GM12874 (cell line): ENCODE results near the gene PHKA1.

ENCODE experiments used
- CTCF ChIP-seq: IDR thresholded peaks from 2 replicates; pipeline ENCODE4 v1.5.1; 2011; ENCODE audit warnings: low read depth, mild to moderate bottlenecking, control low read depth, low read length, moderate library complexity; ENCODE audit not compliant: insufficient read depth

The PHKA1 gene

GRCh38 chrX:72554448-72555140 is 159.5 kb downstream of the PHKA1 start:
- TF ChIP-seq CTCF = peak; percentile 21; the same call in 1 of the 2 replicates

- TF ChIP-seq CTCF = no peak
These were observed 168.1 kb downstream of the PHKA1 start for GRCh38 chrX:72545990-72546389.

GRCh38 chrX:72540318-72540717 is 173.8 kb downstream of the PHKA1 start:
- TF ChIP-seq CTCF = no peak

- no peak for TF ChIP-seq CTCF
These were observed 174.3 kb downstream of the PHKA1 start for GRCh38 chrX:72539822-72540221.

- TF ChIP-seq CTCF = no peak
These were observed 177.6 kb downstream of the PHKA1 start for GRCh38 chrX:72536542-72536941.

- no peak for TF ChIP-seq CTCF
These were observed 181.7 kb downstream of the PHKA1 start for GRCh38 chrX:72532366-72532765.
